GM12875 (cell line): ENCODE measurements around the gene CEMIP.

Source experiments
- H3K4me3 ChIP-seq: one replicate; pipeline ENCODE4 v1.5.1; 2011; ENCODE audit warnings: low read depth, low read length, control low read depth
- TF ChIP-seq, protein P1 (sequence below): IDR thresholded peaks from 2 replicates; pipeline ENCODE4 v1.5.1; 2011; ENCODE audit warnings: low read depth, mild to moderate bottlenecking, control low read depth, inconsistent platforms, low read length, moderate library complexity, borderline replicate concordance; ENCODE audit not compliant: insufficient read depth

CEMIP gene

DNA sequence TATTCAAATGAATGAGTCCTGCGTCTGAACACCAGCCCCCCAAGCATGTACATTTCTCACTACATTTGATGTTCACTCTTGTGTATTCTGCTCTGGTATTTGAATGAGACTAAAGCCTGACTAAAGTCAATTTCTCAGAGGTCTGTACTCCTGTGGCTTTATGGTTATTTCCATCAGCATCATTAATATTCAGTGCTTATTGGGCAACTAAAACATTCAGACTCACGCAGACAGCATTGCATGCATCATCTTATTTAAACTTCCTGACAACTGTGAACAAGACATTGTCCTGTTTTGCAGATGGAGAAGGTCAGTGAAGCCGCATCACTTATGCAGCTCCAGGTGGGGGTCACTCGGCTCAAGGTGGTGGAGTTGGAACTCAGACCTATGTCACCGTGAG is 11.1 kb downstream of the CEMIP start:
- H3K4me3 ChIP-seq, result no peak overlapping the region
- TF ChIP-seq, protein P1, sequence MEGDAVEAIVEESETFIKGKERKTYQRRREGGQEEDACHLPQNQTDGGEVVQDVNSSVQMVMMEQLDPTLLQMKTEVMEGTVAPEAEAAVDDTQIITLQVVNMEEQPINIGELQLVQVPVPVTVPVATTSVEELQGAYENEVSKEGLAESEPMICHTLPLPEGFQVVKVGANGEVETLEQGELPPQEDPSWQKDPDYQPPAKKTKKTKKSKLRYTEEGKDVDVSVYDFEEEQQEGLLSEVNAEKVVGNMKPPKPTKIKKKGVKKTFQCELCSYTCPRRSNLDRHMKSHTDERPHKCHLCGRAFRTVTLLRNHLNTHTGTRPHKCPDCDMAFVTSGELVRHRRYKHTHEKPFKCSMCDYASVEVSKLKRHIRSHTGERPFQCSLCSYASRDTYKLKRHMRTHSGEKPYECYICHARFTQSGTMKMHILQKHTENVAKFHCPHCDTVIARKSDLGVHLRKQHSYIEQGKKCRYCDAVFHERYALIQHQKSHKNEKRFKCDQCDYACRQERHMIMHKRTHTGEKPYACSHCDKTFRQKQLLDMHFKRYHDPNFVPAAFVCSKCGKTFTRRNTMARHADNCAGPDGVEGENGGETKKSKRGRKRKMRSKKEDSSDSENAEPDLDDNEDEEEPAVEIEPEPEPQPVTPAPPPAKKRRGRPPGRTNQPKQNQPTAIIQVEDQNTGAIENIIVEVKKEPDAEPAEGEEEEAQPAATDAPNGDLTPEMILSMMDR, result no peak

DNA sequence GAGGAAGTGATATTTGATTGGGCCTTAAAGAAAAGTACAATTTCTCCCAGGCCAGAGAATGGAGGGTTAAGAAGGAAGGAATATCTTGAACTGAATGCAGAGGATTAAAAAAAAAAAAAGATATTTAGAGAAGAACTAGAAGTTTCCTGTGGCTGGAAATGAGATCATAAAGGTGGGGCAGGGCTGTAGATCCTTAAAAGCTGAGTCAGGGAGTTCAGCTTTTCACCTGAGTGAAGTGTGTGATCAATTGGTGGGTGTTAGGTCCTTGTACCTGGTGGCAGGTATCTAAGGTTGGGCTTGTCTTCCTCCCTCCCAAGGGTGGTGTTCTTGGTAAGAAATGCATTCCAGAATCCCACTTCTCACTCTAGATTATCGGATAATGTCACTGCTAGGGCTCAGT is 11.8 kb downstream of the CEMIP start:
- TF ChIP-seq, protein P1, result no peak
- H3K4me3 ChIP-seq, result no peak overlapping the region

DNA sequence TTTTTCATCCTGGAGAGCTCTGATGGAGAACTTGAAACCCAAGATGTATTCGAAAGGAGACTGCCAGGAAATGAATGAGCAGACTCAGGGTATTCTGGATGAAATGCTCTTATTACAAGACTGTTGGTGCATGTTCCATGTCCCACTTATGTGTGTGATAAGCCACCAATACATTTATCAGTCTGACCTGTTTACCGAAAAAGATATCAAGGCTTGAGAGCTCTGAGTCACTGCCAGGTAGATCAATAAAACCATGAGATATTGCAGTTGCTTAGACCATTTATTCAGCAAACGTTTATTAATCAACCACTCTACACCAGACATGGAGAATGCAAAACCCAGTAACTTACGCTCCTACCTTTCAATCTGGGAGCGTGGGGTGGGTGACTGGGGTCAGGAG is 17.2 kb downstream of the CEMIP start:
- H3K4me3 ChIP-seq, result no peak overlapping the region
- TF ChIP-seq, protein P1, result no peak

DNA sequence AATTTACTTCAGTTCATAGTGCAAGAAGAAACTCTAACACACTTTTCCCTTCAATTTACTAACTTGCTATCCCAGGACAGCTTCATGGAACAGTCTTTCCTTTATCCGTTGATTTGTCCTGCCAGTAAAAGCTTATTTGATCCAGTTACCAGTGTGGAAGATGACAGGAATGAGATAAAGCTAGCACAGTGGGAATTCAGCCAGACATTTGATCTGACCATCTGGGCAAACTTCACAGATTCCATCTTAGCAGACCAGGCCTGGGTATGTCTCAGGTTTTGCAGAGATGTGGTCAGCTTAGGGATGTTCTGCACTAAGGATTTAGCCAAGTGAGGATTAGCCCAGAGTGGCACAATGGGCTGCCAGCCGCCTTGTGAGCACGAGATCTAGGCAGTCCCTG is 19.7 kb downstream of the CEMIP start:
- TF ChIP-seq, protein P1, result no peak

DNA sequence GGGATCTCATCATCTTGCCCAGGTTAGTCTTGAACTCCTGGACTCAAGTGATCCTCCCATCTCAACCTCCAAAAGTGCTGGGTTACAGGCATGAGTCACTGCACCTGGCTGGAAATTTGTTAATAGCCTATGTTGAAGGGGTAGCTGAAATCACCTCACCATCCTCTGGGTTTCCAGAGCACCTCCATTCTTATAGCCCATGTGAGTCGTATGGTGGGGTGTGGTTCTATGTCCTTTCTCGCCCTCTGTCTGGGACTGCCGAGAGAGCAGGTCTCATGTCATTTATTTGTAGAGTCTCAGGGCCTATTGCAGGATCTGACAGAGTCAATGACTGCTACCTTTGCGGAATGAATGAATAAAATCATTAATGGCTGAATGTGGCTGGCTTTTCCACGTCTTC is 20.9 kb downstream of the CEMIP start:
- TF ChIP-seq, protein P1, result no peak
- no peak overlapping the region for H3K4me3 ChIP-seq

More for the DNA sequence above, 19.7 kb downstream of the CEMIP start:
- no peak overlapping the region for H3K4me3 ChIP-seq

DNA sequence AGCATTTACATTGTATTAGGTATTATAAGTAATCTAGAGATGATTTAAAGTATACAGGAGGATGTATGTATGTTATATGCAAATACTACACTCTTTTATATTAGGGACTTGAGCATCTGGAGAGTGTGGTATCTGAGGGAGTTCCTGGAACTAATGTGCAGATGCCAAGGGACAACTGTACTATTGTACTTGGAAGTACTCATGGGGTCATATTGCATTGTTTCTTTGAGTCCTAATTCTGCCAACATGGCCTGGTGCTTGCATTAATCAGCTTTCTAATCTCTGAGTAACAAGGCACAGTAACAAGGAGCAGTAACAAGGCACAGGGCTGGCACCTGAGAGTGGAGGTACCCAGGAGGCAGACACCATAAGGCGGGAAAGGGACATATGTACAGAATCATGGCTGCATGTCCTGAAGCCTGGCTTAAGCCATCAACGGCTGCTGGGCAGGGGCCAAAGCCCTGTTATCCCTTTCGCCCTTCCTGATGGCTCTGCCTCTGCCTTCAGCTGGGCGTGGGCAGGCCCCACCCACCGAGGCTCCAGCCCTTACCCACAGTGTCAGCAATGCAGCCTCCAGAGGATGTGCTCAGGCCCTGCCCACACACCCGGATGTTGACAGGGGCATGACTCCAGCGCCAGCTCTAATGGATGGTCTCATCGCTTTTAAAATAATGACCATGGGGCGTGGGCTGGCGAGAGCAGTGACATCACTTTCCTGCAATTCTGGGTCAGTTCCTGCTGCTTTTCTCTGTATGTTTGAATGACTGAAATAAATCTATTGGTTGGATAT is 22.9 kb downstream of the CEMIP start:
- H3K4me3 ChIP-seq, result no peak overlapping the region
- TF ChIP-seq, protein P1, result no peak

DNA sequence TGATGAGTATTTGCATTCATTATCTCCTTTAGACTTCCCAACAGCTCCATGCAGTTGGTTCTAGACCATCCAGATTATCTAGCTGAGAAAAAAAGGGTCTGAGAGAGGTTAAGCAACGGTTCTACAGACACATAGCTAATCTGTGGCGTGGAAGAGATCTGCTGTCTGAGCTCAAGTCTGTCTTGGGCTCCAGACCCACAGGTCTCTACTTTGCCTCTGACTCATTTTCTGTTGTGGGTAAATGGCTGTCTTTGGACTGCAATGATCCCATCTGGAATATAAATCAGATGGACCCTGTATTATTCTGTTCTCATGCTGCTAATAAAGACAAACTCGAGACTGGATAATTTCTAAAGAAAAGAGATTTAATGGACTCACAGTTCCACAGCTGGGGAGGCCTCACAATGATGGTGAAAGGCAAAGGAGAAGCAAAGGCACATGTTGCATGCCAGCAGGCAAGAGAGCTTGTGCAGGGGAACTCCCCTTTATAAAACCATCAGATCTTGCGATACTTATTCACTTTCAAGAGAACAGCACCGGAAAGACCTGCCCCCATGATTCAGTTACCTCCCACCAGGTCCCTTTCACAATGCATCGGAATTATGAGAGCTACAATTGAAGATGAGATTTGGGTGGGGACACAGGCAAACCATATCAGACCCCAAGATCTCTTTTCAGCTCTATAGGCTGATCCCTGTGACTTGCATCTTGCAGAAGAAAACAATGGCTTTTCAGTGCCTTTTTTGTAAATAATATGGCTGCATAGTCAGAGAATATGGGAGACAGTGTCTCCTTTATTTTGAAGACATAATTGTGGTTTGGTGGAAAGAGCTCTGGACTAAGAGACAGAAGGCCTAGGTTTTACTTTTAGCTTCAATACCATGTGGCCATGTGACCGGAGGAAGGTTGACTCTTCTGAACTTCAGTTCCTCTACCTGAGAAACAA is 24.7 kb downstream of the CEMIP start:
- no peak overlapping the region for H3K4me3 ChIP-seq
- TF ChIP-seq, protein P1, result no peak
